ENCODE results near the gene FAM111B.
"Not testable (repeated sequence)": the region's sequence is repeated elsewhere in the genome, so short reads cannot be mapped to it uniquely, and the experiment has no call there.

FAM111B gene, protein sequence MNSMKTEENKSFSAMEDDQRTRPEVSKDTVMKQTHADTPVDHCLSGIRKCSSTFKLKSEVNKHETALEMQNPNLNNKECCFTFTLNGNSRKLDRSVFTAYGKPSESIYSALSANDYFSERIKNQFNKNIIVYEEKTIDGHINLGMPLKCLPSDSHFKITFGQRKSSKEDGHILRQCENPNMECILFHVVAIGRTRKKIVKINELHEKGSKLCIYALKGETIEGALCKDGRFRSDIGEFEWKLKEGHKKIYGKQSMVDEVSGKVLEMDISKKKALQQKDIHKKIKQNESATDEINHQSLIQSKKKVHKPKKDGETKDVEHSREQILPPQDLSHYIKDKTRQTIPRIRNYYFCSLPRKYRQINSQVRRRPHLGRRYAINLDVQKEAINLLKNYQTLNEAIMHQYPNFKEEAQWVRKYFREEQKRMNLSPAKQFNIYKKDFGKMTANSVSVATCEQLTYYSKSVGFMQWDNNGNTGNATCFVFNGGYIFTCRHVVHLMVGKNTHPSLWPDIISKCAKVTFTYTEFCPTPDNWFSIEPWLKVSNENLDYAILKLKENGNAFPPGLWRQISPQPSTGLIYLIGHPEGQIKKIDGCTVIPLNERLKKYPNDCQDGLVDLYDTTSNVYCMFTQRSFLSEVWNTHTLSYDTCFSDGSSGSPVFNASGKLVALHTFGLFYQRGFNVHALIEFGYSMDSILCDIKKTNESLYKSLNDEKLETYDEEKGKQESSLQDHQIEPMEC

DNA sequence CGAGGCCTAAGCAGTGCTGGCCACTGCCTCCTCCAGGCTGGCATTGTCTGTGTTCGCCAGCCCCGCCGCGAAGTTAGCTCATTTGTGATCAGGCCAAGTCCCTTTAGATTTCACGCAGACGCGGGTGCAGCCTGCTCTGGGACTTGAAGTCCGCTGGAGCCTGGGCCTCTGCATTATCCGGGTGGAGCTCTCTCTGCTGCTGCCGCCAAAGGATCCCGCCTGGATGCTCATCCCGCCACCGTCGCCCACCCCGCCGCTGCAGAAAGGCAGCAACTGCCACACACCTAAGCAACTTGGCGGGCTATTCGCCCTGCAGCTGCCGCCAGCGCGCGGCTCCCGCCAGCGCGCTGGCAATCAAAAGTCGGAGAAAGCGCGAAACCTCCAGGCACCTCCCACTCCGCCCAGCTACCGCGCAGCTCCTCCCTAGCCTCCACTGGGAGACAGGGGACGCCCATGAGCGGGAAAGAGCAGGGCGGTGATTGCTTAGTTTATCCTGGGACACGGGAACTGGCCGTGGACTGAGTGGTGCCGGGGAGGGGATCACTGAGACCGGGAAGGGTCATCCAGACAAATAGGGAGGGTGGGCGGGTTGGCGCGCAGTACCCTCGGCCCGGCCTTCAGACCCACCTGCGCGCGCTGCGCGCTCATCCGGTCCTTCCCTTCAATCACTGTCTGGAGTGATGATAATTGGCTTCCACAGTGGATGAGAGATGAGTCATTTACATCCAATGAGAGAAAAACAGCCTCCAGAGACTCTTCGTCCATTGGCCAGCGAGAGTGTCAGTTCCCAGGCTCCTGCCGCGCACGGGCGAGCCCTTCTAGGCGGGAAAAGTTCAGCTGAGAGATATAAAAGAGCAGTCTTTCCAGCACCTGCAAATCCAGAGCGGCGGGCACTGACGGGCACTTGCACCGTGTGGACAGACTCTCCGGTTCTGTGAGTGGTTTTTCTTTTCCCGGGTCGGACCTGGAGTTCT lies at the start of gene FAM111B:
Gene FAM111B (plus strand): TSS at position 875 of the 974 bp plus-strand sequence. CDS start 2,389 bp downstream, outside the sequence.
- no peaks in the 10 kb centered on the region for H3K9me3 ChIP-seq (ENCODE audit: insufficient read depth, low read length)
- H3K4me1 ChIP-seq (ENCODE audit: insufficient read depth, insufficient read length): no peaks in the 10 kb centered on the region
- DNase-seq (ENCODE audit: low read depth, low spot score): no peak
- H3K4me3 ChIP-seq (ENCODE audit: insufficient read length, low read depth): no peak within 1 kb of the TSS
- H3K27me3 ChIP-seq (ENCODE audit: insufficient read depth, insufficient read length): no peaks in the 10 kb centered on the region
- TF ChIP-seq ZNF274 (IDR thresholded peaks at IDR 0.05; ENCODE audit: low read depth, low read length): no peak
- no peaks in the 10 kb centered on the region for H3K36me3 ChIP-seq (ENCODE audit: insufficient read depth, insufficient read length, low read length)
- peak within 1 kb of the TSS; percentile 8 for H3K9ac ChIP-seq (ENCODE audit: insufficient read length, low read depth)

DNA sequence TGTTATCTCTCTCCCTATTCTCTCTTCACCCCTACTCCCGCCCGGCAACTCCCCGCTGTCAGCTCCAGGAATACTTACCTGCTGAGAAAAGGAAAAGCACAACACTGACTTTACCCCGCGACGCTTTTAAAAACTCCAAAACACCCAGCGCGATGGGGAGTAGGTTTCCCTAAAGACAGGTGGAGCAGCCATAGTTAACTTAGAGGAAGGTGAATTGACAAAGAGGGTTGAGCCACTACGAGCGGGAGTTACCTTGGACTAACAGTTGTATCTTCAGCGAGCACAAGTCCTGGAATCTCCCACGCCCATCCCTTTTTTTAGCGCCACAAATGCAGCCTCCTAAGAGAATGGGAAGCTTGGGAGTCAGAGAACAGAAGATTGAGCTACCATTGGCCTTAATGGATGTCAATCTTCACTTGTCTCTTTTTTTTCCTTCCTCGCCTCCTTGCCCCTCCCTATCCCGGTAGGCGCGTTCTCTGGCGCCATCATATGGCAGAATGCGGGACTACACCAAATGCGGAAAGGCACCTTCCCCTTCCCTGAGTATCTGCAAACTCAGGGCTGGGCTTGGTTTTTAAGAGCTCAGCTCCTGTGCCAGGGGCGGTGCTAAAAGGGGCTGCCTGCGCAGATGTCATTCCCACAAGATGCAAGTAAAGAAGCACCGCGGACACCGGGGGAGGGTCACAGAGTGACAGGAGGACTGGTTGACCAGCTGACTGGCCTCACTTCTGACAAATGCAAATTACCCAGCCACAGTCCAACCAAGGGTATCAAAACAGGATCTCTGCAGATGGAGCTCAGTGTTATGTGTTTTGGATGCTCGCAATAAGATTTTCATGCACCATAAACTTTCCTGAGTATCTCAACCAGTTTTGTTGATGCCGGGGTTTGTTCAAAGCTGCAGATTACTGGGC lies 48.7 kb upstream of the FAM111B start:
- DNase-seq (ENCODE audit: low read depth, low spot score): peak; percentile 94
- H3K9me3 ChIP-seq (ENCODE audit: insufficient read depth, low read length); H3K36me3 ChIP-seq (ENCODE audit: insufficient read depth, insufficient read length, low read length); H3K4me1 ChIP-seq (ENCODE audit: insufficient read depth, insufficient read length); H3K9ac ChIP-seq (ENCODE audit: insufficient read length, low read depth); H3K27me3 ChIP-seq (ENCODE audit: insufficient read depth, insufficient read length): not testable (repeated sequence)
- H3K4me3 ChIP-seq (ENCODE audit: insufficient read length, low read depth): peak overlapping the region; percentile 2

DNA sequence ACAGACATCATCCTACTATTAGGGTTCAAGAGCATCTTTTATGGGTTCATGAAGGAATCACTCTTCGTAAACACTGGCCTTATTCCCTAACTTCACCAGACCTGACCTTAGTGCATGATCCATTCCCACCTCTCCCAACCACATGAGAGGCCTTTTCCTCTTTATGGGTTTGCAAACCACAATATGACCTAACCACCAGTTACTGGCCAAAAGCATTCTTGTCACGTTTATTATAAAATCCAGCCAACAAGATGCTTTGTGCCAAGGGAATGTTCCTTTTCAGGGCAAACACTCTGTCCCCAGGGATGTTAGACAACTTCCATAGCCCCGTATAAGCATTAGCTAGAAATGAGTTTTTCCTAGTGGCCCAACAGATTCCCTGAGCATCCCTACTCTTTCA lies 46.9 kb upstream of the FAM111B start:
- not testable (repeated sequence) for H3K4me3 ChIP-seq (ENCODE audit: insufficient read length, low read depth); DNase-seq (ENCODE audit: low read depth, low spot score); H3K4me1 ChIP-seq (ENCODE audit: insufficient read depth, insufficient read length); H3K9me3 ChIP-seq (ENCODE audit: insufficient read depth, low read length); H3K36me3 ChIP-seq (ENCODE audit: insufficient read depth, insufficient read length, low read length); H3K9ac ChIP-seq (ENCODE audit: insufficient read length, low read depth); H3K27me3 ChIP-seq (ENCODE audit: insufficient read depth, insufficient read length)

DNA sequence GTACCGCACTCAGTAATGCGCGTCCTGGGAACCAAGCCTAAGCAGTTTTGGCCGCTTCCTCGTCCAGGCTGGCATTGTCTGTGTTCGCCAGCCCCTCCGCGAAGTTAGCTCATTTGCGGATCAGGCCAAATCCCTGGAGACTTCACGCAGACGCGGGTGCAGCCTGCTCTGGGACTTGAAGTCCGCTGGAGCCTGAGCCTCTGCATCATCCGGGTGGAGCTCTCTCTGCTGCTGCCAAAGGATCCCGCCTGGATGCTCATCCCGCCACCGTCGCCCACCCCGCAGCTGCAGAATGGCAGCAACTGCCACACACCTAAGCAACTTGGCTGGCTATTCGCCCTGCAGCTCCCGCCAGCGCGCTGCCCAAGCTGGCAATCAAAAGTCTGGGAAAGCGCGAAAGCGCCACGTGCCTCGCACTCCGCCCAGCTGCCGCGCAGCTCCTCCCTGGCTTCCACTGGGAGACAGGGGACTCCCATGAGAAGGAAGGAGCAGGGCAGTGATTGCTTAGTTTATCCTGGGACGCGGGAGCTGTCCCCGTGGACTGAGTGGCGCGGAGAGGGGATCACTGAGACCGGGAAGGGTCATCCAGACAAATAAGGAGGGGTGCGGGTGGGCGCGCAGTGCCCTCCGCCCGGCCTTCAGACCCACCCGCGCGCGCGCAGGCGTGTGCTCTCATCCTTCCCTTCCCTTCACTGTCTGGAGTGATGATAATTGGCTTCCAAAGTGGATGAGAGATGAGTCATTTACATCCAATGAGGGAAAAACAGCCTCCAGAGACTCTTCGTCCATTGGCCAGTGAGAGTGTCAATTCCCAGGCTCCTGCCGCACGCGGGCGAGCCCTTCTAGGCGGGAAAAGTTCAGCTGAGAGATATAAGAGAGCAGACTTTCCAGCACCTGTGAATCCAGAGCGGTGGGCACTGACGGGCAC lies 44.2 kb upstream of the FAM111B start:
- Histone ChIP-seq H3K27me3 (ENCODE audit: insufficient read depth, insufficient read length) (no peaks in the 10 kb centered on the region), H3K36me3 (ENCODE audit: insufficient read depth, insufficient read length, low read length) (no peaks in the 10 kb centered on the region), H3K4me3 (ENCODE audit: insufficient read length, low read depth) (no peak overlapping the region), H3K9me3 (ENCODE audit: insufficient read depth, low read length) (no peaks in the 10 kb centered on the region), H3K9ac (ENCODE audit: insufficient read length, low read depth) (no peak overlapping the region), H3K4me1 (ENCODE audit: insufficient read depth, insufficient read length) (no peaks in the 10 kb centered on the region)
- no peak for TF ChIP-seq ZNF274 (IDR thresholded peaks at IDR 0.05; ENCODE audit: low read depth, low read length)
- no peak for DNase-seq (ENCODE audit: low read depth, low spot score)

DNA sequence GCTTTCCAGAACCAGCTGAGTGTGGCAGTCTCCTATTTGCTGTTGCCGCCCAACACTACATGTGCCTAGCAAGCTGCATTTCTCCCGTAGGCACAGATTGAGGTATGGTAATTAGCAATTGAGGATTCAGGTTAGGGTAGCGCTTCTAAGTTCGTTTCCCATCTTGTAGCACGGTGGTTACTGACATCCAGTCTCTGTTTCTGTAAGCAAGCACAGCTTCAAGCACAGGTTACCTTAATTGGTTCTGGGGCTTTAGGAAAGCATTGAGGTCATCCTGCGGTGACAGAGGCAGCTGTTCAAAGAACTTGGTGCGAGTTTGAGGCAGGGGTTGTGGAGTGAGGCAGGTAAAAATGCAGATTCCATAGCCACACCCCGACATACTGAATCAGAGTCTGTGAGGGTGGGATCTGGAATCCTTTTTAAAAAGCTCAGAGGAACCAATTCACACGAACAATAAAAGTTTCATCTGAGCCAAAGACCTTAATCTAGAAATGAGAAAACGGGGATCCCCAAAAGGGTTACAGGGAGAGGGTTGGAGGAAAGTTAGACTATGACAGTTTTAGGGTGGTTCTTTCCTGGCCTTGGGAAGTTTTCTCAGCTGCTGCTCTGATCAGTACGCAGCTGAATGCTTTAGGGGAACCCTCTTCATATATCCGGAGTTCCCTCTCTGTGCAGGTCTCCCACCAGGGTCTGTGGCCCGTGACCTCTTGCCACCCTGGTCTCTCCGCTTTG lies 42.9 kb upstream of the FAM111B start:
- not testable (repeated sequence) for DNase-seq (ENCODE audit: low read depth, low spot score); H3K9ac ChIP-seq (ENCODE audit: insufficient read length, low read depth); H3K9me3 ChIP-seq (ENCODE audit: insufficient read depth, low read length); H3K4me1 ChIP-seq (ENCODE audit: insufficient read depth, insufficient read length); H3K27me3 ChIP-seq (ENCODE audit: insufficient read depth, insufficient read length); H3K36me3 ChIP-seq (ENCODE audit: insufficient read depth, insufficient read length, low read length); H3K4me3 ChIP-seq (ENCODE audit: insufficient read length, low read depth)

DNA sequence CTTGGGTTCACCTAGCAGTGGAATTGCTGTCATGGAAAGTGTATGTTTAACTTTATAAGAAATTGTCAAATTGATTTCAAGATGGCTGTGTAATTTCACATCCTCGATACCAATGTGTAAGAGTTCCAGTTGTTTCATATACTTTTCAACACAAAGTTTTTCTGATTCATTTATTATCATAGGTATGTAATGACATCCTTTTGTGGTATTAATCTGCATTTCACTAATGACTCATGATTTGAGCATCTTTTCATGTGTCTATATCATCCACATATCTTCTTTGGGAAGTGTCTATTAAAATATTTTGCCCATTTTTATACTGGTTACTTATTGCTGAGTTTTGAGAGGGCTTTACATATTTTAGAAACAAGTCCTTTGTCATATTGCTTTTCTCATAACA lies 38.0 kb upstream of the FAM111B start:
- no peaks in the 10 kb centered on the region for H3K9me3 ChIP-seq (ENCODE audit: insufficient read depth, low read length)
- no peaks in the 10 kb centered on the region for H3K36me3 ChIP-seq (ENCODE audit: insufficient read depth, insufficient read length, low read length)
- no peak overlapping the region for H3K9ac ChIP-seq (ENCODE audit: insufficient read length, low read depth)
- H3K4me3 ChIP-seq (ENCODE audit: insufficient read length, low read depth): no peak overlapping the region
- TF ChIP-seq SUZ12 (IDR thresholded peaks at IDR 0.05; ENCODE audit: extremely low read depth, insufficient read depth, insufficient read length): no peak
- TF ChIP-seq YY1 (IDR thresholded peaks at IDR 0.05; ENCODE audit: insufficient read depth, insufficient read length): no peak
- TF ChIP-seq ZNF274 (IDR thresholded peaks at IDR 0.05; ENCODE audit: low read depth, low read length): no peak
- no peaks in the 10 kb centered on the region for H3K27me3 ChIP-seq (ENCODE audit: insufficient read depth, insufficient read length)
- H3K4me1 ChIP-seq (ENCODE audit: insufficient read depth, insufficient read length): no peaks in the 10 kb centered on the region
- DNase-seq (ENCODE audit: low read depth, low spot score): no peak
